B cell (primary cell): ENCODE measurements around the gene BSND.

ENCODE experiments used
- EZH2 ChIP-seq: IDR thresholded peaks from 2 replicates; pipeline ENCODE4 v1.6.1; 2012; ENCODE audit warnings: borderline replicate concordance, low read depth, mild to moderate bottlenecking, moderate library complexity, low read length; ENCODE audit not compliant: insufficient read depth, poor library complexity, severe bottlenecking
- TF ChIP-seq, protein P1 (sequence below): fragments of 200-600 bp; IDR thresholded peaks from one replicate; pipeline ENCODE4 v1.8.0; 2022; ENCODE audit warnings: antibody characterized with exemption, mild to moderate bottlenecking

DNA sequence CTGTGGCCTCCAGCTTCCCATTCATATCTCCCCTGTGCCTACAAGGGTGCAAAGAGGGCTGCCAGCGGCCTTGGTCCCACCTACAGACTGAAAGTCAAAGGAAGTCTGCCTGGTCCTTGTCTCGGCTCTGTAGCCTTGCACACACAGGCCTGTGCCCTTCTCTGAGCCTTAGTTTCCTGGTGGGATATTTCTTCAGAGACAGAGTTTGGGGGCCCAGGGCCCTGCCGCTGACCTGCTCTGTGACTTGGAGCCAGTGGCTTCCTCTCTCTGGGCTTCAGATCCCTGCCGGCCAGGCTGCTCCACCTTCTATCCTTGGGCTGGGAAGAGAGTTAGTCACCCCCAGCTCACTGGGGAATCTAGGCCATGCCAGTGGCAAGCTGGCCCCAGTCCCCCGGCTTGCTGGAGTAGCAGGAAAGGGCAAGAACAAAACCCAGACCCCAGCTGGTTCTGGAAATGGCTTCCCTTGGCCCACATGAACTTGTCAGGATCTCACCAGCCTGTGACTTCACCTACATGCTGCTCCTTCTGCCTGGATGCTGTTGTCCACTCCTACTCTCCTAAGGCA, 19.3 kb upstream of the BSND start:
- TF ChIP-seq, protein P1, sequence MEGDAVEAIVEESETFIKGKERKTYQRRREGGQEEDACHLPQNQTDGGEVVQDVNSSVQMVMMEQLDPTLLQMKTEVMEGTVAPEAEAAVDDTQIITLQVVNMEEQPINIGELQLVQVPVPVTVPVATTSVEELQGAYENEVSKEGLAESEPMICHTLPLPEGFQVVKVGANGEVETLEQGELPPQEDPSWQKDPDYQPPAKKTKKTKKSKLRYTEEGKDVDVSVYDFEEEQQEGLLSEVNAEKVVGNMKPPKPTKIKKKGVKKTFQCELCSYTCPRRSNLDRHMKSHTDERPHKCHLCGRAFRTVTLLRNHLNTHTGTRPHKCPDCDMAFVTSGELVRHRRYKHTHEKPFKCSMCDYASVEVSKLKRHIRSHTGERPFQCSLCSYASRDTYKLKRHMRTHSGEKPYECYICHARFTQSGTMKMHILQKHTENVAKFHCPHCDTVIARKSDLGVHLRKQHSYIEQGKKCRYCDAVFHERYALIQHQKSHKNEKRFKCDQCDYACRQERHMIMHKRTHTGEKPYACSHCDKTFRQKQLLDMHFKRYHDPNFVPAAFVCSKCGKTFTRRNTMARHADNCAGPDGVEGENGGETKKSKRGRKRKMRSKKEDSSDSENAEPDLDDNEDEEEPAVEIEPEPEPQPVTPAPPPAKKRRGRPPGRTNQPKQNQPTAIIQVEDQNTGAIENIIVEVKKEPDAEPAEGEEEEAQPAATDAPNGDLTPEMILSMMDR, result no peak
- no peak for TF ChIP-seq EZH2
